ENCODE data around the gene ACTRT3.

The ACTRT3 gene

DNA sequence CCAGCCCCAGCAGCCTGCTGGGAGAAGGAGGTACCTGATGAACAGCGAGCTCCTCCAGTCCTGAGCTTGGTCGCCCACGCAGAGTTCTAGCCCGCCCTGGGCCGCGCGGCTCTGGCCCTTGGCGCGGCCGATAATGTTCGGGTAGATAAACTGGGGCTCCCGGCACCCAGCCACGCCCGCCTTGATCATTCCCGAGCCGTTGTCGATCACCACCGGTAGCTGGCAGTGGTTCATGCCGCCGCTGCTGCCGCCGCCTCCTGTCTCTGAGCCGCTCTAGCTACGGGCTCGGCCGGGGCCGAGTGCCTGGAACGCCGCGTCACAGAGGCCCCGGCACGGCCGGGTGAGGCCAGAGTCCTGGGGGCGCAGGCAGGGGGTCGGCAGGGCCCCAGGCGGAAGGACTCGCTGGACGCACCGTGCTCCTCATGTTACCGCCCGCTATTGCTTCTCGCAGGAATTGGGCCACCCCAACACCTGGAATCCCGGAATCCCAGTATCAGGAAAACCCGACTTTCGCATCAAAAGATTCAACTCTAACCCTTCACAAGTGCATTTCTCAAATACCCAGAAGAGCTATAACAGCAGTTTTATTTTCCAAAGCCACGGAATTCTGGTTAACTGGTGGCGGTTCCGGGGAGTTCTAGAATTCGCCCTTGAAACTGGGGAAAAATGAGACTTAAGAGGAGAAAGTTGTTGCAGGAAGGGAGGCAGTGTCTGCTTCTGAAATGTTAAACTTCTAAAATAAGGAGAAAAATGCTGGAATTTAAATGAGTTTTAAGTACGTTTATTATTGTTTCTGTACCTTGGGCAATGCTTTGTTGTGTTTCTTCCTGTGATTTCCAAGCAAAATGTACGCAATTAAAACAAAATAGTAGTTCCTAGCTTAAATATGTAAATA is at the start of gene ACTRT3:
Gene ACTRT3, minus strand, starts transcription at position 275 of the 895 bp plus-strand sequence. Its CDS starts 41 bp downstream, at position 234.
- DNase-seq = peak; percentile 61

DNA sequence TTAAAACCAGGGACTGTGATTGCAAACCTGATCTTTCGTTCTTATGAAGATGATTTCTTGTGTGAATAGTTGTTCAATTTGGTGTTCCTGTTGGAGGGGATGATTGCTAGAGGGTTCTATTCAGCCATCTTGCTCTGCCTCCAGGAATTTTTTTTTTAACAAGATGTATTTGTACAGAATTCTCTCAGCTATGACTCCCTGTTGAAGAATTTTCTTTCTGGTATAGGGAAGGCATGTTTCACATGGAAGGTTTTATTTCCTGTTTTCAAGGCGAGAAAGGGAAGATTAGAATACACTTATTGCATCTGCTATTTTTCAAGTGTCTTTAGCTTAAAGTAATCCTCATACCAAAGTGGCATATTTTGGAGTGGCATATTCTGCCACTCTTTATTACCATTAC is 49.0 kb upstream of the ACTRT3 start:
- DNase-seq = no peak

DNA sequence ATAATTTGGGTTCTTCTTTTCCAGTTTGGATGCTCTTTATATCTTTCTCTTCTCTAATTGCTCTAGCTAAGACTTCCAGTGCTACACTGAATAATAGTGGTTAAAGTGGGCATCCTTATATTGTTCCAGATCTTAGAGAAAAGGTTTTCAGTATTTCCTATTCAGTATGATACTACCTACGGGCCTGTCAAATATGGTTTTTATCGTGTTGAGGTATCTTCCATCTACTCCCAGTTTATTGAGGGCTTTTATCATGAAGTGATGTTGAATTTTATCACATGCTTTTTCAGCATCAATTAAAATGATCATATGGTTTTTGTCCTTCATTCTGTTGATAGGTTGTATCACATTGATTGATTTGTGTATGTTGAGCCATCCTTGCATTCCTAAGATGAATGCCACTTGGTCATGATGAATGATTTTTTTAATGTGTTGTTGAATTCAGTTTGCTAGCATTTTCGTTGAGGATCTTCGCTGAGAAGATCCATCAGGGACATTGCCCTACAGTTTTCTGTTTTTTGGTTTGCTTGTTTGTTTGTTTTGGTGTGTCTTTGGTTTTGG is 46.3 kb upstream of the ACTRT3 start:
- no peak for DNase-seq

DNA sequence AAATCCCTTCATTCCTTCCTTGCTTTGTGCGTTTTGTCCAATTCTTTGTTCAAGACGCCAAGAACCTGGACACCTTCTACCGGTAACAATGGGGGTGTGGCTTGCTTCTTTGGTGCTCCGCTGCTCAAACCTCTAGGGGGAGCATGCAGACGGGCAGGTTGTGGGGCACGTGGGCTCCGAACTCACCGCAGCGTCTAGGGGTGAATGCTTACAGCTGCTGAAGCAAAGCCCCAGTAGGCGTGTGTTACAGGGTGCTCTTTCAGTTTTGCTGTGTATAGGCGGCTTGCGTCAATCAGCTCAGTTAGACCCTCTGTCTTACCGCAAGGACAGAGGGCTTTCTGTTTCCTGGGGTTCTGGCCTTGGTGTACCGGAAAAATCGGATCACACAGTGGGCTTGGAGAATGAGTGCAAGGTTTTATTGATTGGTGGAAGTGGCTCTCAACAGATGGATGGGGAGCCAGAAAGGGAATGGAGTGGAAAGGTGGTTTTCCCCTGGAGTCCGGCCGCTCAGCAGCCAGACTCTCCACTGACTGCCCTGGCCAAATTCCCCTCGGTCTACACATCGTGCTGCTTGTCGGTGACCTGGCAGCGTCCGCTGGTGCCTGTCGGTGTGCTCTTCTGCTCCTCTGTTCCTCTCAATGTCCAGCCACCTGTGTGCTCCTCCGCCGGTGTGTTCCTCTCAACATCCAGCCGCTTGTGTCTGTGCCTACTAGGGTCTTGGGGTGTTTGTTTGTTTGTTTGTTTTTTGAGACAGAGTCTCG is 44.6 kb upstream of the ACTRT3 start:
- peak; percentile 72 for DNase-seq

DNA sequence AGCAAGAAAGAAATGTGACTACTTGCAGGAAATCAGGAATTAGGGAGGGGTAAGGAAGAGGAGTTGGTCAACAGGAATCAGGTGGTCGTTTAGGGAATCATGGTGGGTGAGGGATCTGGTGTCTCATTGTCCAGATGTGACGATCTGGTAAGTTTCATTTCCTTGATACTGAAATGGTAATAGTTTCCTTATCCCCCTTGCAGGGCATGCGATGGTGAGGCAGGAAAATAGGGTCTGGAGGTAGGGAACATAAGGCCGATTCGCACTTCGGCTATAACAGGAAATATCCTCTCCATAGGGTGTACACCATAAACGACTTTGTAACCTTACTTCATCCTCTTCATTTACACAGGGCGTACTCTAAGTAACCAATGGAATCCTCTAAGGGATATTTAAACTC is 43.9 kb upstream of the ACTRT3 start:
- DNase-seq = no peak

DNA sequence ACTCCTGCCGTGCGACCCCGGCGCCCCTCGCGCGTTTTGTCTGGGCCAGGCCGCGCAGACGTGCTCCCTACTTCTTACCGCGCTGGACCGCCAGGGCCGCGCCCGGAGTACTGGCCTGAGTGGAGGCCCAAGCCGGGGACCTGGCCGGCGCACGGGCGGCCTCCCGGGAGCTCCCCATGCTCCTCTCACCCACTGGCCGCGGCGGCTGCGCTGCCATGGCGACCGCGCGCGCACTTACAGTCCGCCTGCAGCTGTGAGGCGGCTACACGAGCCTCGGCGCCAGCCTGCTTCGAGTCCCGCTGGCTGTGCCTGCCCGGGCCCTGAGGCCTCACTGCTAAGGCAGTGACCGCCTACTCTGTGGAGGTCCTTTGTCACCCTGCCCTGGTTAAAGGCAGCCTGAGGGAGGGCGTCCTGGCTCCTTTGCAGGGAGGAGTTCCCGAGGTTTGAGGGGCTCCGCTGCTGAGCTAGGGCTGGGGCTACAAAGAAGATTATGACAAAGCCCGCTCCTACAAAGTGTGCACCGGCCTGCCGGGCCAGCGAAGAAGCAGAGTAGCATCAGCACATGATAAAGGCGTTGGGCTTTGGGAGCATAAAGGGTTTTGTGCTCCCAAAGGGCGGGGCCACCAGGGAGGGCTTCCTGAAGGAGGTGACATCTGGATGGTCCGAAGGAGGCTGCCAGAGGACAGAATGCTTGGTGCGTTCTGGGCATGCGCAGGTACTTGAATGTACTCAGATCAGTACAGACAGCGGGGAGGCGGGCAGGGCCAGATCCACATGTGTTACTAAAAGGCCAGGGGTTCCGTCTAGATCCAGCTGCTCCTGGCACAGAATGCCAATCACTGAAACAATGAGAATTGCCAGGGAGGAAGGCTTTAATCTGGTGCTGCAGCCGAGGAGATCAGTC is 43.2 kb upstream of the ACTRT3 start, which contains the start of the genes LRRC34 and LRRIQ4:
Gene LRRC34, minus strand, starts transcription at position 573 of the 904 bp plus-strand sequence. Its CDS starts 356 bp downstream, at position 217.
Gene LRRIQ4, plus strand, starts transcription at position 539 of the 904 bp plus-strand sequence. CDS start 9,052 bp downstream, outside the sequence.
- DNase-seq = peak; percentile 62

DNA sequence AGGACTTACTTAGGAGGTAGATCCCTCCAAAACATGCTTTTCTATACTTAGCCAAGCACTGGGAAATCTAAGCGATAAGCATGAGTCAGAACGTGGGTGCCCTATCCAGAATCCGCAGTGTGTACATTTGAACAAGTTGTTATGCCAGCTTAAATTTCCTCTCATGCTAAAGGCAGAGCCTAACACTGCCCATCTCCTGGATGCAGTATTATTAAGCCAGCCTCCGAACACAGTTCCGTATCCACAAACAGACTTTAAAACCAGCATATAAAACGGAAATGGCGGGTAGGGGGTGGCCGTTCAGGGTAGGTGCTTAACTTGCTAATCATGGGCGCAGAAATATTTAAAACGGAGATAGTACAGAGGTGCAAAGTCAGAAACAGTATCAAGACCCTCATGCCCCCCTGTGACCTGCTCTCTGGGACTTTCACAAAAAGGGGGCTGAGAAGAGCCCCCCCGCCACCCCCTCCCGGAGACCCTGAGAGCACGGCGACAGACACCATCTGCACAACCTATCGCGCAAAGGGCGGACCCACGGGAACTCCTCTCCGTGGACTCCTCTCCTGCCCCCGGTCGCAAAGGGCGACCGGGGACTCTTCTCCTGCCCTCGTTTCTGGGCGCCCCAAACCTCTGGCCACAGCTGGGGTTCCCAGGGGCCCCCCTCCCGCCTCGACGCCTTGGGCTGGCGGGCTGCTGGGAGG is 42.4 kb upstream of the ACTRT3 start:
- no peak for DNase-seq

DNA sequence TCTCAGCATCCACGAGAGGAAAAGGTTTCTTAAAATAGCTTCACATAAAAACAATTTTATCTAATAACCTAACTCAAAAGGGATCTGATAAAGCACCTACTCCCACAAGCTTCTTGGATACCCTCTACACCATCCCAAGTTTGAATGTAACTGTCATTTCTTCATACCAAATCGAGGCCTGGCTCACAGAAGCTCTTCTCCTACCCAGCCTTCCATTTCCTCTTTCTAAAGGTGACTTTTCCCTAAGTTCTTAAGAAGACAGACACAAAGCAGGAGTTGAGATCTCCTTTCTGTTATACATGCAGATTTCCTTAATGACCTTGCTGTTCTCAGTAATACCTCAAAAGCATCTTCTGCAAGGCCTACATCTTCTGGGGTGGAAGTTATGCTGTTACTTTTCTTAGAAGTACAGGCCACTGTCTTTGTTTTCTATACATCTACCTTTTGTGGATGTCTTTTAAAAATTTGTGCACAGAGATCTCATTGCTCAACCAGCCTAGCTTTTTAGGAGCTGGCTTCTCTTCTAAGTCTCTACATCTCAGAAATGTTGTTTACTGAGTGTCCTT is 40.0 kb upstream of the ACTRT3 start:
- no peak for DNase-seq

DNA sequence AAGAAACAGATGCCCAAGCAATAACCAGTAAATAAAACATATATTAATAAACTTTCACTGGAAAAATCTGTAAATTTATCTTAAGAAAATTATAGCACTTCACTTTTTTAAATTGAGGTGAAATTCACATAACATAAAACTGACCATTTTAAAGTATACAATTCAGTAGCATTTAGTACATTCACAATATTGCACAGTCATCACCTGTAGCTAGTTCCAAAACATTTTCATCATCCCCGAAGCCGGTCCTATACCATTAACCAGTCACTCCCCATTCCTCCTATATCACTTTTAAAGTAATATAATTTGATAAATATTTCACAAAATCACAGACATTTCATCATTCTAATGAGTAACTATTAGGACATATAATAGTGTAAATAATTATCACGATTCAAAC is 35.3 kb upstream of the ACTRT3 start:
- no peak for DNase-seq

DNA sequence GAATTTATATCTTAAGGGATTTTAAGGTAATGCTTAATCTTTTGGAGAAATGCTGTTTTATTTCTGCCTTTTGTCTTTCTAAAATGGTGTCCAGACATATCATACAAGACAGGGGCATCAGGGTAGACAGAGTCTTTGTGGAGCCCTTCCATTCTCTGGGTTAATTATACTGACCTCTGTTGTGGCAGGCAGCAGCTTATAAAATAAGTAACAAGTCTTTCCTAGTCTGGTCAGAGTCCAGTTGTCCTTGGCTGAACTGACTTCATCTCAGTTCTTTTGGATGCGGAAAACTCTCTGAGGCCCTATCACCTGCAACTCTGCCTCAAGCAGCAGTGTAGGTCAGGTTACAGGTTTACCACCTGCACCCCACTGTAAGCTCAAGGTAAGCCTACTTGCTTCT is 23.0 kb upstream of the ACTRT3 start:
- no peak for DNase-seq

DNA sequence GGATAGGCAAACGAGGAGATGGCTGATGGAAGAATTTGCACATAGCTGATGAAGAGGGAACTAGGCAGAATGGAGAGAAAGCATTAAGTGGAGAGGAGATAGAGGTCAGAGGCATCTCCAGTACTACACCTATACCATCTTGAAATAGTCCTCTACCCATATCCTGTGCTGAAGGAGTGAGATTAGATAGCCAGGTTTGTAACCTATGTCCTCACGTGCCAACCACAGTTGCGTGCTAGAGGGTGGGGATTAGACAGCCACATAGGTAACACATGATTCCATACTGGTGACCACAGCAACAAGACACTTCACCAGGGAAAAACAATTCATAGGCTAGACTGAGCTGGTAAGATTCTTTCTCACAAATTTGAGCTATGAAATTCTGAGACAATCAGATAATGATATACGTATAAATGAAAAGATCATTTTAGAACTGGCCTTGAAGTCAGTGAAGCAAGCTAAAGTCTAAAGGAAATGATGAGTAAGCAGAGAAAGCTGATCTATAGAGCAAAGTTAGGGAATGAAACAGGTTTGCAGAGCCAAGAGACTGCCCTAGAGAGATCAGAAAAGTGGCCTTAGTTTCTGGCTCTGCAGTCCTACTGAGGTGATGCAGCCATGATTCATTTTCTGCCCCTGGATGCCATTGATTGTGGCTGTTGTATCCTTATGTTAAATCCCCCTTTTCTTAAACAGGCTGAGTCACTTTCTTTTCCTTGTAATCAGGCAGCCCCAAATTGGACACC is 21.5 kb upstream of the ACTRT3 start:
- no peak for DNase-seq

DNA sequence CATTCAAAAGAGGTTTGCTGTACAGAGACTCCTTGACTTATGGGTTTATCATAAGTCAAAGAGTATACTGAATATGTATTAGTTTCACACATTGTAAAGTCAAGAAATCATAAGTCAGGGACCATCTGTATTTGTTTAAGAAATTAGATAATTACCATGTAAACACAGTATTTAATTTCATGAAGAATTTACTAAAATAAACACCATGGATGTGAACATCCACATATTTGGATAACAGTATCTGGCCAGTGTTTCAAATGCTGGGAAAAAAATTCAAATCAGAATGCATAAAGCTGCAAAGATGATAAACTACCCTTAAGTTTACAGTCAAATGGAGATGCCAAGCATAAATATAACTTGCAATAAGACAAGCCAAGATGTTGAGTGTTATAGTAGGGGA is 20.9 kb upstream of the ACTRT3 start:
- DNase-seq = no peak

DNA sequence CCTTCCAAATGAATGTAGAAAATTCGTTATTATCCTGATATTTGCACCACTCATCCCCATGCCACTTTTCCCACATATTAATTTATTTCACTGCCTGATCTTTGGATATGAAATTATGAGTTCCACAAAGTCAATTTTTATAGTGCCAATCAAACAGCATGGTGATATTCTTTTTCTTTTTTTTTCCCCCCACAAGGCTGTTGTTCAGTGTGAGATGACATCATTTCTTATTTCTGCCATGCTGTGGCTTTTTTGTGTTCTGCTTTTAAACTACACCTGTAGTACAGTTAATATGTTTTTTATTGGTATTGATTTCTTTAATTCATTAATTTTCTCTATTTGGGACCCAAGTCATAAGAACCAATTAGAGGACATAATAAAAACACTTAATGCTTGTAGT is 18.4 kb upstream of the ACTRT3 start:
- DNase-seq = no peak

DNA sequence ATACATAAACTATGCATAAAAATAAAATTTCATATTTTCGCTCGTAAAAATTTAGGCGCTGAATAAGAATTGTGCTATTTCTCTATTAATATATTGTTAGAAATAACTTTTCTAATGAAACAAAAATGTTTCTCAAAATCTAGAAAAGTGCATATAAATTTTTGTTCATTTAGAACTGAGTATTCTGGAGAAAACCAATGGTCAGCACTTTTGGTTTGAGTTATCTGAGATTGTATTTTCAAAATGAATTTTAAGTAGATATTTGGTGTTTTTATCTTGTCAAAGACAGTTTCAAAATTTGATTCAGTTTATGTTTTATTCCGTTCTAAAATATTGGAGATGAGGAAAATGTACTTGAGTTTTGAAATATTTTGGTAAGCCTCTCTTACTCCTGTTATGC is 17.8 kb upstream of the ACTRT3 start:
- DNase-seq = no peak

DNA sequence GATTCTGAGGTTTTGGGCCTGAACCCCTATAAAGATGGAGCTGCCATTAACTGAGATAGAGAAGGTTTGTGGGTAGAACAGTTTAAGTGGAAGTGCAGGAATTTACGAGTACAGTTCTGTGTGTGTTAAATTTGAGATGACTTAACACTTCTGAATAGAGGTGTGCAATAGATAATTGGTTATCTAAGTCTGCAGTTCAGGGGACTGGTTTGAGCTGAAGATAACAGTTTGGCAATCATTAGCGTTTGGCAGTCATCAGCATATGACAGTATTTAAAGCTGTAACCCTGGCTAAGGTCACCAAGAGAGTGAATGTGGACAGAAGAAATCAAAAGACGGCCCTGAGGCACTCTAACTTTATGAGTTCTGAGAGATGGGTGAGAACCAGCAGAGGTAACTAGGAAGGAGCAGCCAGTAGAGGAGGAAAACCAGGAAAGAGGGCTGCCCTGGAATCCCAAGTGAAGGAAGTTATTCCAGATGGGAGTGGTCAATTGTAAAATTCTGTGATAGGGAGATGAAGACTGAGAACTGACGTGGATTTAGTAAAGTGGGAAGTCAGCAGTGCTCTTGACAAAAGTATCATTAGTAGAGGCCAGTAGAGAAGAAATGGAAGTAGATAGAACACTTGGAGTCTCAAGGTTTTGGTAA is 12.0 kb upstream of the ACTRT3 start:
- DNase-seq = no peak

DNA sequence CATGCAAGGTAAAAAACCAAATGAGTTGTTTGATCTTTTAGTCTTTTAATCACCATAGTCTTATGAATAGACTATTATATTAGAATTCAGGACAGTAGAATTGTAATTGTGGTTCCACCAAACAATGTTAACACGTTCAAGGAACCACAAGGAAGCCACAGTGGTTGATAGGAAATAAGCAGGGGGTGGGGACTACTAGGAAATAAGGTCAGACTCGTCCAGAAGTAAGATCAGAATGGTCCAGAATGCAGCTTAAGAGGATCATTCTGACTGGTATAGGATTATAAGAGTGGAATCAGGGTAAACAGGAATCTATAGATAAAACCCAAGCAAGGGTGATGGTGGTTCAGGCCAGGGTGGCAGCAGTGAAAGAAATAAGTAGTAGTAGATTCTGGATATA is 11.4 kb upstream of the ACTRT3 start:
- DNase-seq = no peak

DNA sequence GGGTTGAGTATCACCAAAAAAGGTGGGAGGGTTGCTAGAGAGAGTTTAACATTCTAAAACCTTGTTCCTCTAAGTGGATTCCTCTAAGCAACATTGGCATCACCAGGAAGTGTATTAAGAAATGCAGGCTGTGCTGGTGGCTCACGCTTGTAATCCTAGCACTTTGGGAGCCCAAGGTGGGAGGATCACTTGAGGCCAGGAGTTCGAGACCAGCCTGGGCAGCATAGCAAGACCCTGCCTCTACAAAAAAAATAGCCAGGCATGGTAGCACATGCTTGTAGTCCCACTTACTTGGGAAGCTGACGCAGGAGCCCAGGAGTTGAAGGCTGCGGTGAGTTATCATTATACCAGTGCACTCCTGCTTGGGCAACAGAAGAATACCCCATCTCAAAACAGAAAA is 8.5 kb upstream of the ACTRT3 start:
- no peak for DNase-seq

DNA sequence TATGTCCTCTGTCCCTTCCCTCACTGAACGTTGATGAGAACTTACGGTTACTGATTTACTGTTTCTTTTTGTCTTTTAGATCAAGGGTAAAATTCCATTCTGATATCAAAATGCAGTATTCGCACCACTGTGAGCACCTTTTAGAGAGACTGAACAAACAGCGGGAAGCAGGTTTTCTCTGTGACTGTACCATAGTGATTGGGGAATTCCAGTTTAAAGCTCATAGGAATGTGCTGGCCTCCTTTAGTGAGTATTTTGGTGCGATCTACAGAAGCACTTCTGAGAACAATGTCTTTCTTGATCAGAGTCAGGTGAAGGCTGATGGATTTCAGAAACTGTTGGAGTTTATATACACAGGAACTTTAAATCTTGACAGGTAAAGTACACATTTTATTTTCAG is 4.8 kb upstream of the ACTRT3 start:
- no peak for DNase-seq

DNA sequence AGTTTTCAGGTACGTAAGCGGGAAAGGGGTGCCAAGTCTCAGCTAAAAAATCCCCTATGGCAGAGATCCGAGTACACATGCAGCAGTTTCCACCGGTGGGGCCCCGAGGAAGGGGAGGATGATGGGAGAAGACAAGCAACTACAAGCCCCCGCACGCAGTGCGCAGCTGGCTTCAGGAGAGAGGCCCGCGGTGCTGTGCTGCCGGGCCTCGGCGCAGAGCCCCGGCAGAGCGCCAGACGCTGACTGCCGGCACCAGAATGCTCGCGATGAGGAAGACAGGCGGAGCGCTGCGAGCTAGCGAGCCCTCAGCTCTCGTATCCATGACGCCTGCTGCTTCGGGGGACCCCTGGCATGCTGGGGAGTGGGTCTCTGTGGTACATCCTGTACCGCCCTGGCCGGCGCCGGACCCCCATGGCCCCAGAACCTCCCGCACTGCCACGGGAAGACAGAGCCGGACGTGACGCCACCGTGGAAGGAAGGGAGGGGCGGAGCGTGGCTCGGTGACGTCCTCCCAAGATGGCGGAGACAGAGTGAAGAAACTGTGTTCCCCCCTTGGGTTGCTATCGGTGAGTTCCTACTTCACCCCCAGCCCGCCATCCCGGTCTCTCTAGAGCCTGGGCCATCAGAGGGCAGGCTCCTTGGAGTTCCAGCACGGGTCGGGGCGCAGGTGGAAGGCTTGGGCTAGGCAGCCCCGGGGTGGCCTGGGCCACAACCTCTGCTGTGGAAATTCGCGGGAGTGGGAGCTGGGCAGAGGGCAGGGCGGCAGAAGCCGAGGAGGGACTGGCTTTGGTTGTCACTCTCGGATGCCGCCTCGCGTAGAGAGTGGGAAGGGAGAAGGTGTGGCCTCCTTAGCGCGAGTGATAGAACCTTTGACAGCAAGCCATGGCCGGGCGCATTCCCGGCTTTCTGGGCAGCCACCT is 3.8 kb upstream of the ACTRT3 start, which contains the start of gene MYNN:
Gene MYNN, plus strand, starts transcription at position 500 of the 920 bp plus-strand sequence. CDS start 900 bp downstream, outside the sequence.
- peak; percentile 87 for DNase-seq
